Measurements from ENCODE around the gene OSBPL8. TPM values are rescaled to one million over a fixed set of nuclear protein-coding genes. Genes with fewer than 3 reads are reported as not detected.

The OSBPL8 gene
- total RNA-seq, 2 donors from 2014 or later: 23.1 to 41.2 TPM

- Histone ChIP-seq H3K4me3 (no peak overlapping the region), H3K27me3 (no peaks in the 10 kb centered on the region), H3K9me3 (no peaks in the 10 kb centered on the region), H3K27ac (no peak overlapping the region), H3K4me1 (peaks cover 37% of the 10 kb centered on the region), H3K36me3 (replicated peaks in 1 of 2; ENCODE audit: insufficient read depth in 1 of 2, low read depth in 2 of 2) (no peaks in the 10 kb centered on the region)
- no peak for ATAC-seq
- intact Hi-C loops (cut with DNase I): no loop called here
- DNase-seq: no peak
- WGBS, 2 donors: 73 to 78% methylated on average over 4 of the region's 4 CpGs
- TF ChIP-seq CTCF (IDR thresholded peaks at IDR 0.05) (no peak), POLR2A (IDR thresholded peaks at IDR 0.05) (no peak)
Measured at GRCh38 chr12:76544601-76545261, 14.8 kb downstream of the OSBPL8 start.

GRCh38 chr12:76543813-76544347 lies 15.7 kb downstream of the OSBPL8 start:
- H3K9me3 ChIP-seq: no peaks in the 10 kb centered on the region
- no peaks in the 10 kb centered on the region for H3K36me3 ChIP-seq (replicated peaks in 1 of 2; ENCODE audit: insufficient read depth in 1 of 2, low read depth in 2 of 2)
- ATAC-seq (peak; percentile 62), DNase-seq (peak in 3 of 4 donors; percentile 12 to 33 (median 24))
- H3K27ac ChIP-seq: no peak overlapping the region
- no peak for TF ChIP-seq CTCF (IDR thresholded peaks at IDR 0.05)
- TF ChIP-seq POLR2A (IDR thresholded peaks at IDR 0.05): no peak
- no peak overlapping the region for H3K4me3 ChIP-seq
- intact Hi-C loops (cut with DNase I): no loop called here
- H3K27me3 ChIP-seq: no peaks in the 10 kb centered on the region
- 37 to 44% methylated on average over 4 of the region's 4 CpGs for WGBS, 2 donors
- H3K4me1 ChIP-seq: peaks cover 31% of the 10 kb centered on the region

GRCh38 chr12:76542908-76543307 lies 16.7 kb downstream of the OSBPL8 start:
- ATAC-seq (no peak), DNase-seq (no peak)
- Histone ChIP-seq H3K9me3 (no peaks in the 10 kb centered on the region), H3K36me3 (replicated peaks in 1 of 2; ENCODE audit: insufficient read depth in 1 of 2, low read depth in 2 of 2) (no peaks in the 10 kb centered on the region), H3K27me3 (no peaks in the 10 kb centered on the region), H3K27ac (no peak overlapping the region), H3K4me1 (peaks cover 21% of the 10 kb centered on the region), H3K4me3 (no peak overlapping the region)
- intact Hi-C loops (cut with DNase I): no loop called here
- 72 to 93% methylated on average over 5 of the region's 5 CpGs for WGBS, 2 donors
- TF ChIP-seq CTCF (IDR thresholded peaks at IDR 0.05) (no peak), POLR2A (IDR thresholded peaks at IDR 0.05) (no peak)

- DNase-seq (no peak), ATAC-seq (no peak)
- Histone ChIP-seq H3K4me3 (no peak overlapping the region), H3K4me1 (peaks cover 9% of the 10 kb centered on the region), H3K27ac (no peak overlapping the region), H3K9me3 (no peaks in the 10 kb centered on the region), H3K36me3 (replicated peaks in 1 of 2; ENCODE audit: insufficient read depth in 1 of 2, low read depth in 2 of 2) (no peaks in the 10 kb centered on the region), H3K27me3 (no peaks in the 10 kb centered on the region)
- 76 to 77% methylated on average over 6 of the region's 6 CpGs for WGBS, 2 donors
- intact Hi-C loops (cut with DNase I): no loop called here
- no peak for TF ChIP-seq CTCF (IDR thresholded peaks at IDR 0.05)
- no peak for TF ChIP-seq POLR2A (IDR thresholded peaks at IDR 0.05)
Measured at GRCh38 chr12:76539727-76540126, 19.8 kb downstream of the OSBPL8 start.

GRCh38 chr12:76537923-76538322 lies 21.6 kb downstream of the OSBPL8 start:
- intact Hi-C loops (cut with DNase I): no loop called here
- TF ChIP-seq POLR2A (IDR thresholded peaks at IDR 0.05): no peak
- TF ChIP-seq CTCF (IDR thresholded peaks at IDR 0.05): no peak
- Histone ChIP-seq H3K9me3 (no peaks in the 10 kb centered on the region), H3K4me3 (no peak overlapping the region), H3K4me1 (no peaks in the 10 kb centered on the region), H3K36me3 (replicated peaks in 1 of 2; ENCODE audit: insufficient read depth in 1 of 2, low read depth in 2 of 2) (no peaks in the 10 kb centered on the region), H3K27me3 (no peaks in the 10 kb centered on the region), H3K27ac (no peak overlapping the region)
- ATAC-seq (no peak), DNase-seq (no peak)
- 61 to 64% methylated on average over 2 of the region's 2 CpGs for WGBS, 2 donors

All from body of pancreas (tissue), 4 donors.